Measurements from ENCODE around the gene TMSB10.

Gene TMSB10

GRCh38 chr2:84901593-84902120, 3.8 kb upstream of the TMSB10 start:
- no peak for DNase-seq
- TF ChIP-seq, protein P1, sequence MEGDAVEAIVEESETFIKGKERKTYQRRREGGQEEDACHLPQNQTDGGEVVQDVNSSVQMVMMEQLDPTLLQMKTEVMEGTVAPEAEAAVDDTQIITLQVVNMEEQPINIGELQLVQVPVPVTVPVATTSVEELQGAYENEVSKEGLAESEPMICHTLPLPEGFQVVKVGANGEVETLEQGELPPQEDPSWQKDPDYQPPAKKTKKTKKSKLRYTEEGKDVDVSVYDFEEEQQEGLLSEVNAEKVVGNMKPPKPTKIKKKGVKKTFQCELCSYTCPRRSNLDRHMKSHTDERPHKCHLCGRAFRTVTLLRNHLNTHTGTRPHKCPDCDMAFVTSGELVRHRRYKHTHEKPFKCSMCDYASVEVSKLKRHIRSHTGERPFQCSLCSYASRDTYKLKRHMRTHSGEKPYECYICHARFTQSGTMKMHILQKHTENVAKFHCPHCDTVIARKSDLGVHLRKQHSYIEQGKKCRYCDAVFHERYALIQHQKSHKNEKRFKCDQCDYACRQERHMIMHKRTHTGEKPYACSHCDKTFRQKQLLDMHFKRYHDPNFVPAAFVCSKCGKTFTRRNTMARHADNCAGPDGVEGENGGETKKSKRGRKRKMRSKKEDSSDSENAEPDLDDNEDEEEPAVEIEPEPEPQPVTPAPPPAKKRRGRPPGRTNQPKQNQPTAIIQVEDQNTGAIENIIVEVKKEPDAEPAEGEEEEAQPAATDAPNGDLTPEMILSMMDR (IDR thresholded peaks at IDR 0.05; ENCODE audit: low read depth, low read length) = no peak
- H3K27me3 ChIP-seq (ENCODE audit: insufficient read depth, low read depth, severe bottlenecking) = no peaks in the 10 kb centered on the region
- no peak overlapping the region for H3K4me3 ChIP-seq (ENCODE audit: low read depth, low read length)
- H3K36me3 ChIP-seq = peaks cover 10% of the 10 kb centered on the region
- no peaks in the 10 kb centered on the region for H3K9me3 ChIP-seq (ENCODE audit: severe bottlenecking)
- H3K27ac ChIP-seq = no peak overlapping the region

DNA sequence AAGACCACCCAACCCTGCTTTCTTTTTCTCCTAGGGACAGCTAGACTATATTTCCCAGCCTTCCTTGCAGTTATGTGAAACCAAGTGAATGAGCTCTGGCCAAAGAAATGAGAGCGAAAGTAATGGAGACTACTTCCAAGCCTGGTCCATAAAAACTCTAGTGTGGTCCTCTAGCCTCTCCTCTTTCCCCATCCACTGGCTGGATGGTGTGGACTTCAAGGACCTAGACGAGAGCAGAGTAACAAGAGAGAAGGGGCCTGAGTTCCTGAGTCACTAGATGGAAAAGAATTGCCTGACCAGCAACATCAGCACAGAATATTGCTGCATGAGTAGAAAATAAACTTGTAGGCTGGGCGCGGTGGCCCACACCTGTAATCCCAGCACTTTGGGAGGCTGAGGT, 2.9 kb upstream of the TMSB10 start:
- no peak for DNase-seq
- TF ChIP-seq, protein P1 (IDR thresholded peaks at IDR 0.05; ENCODE audit: low read depth, low read length) = no peak
- no peak overlapping the region for H3K4me3 ChIP-seq (ENCODE audit: low read depth, low read length)
- peaks cover 19% of the 10 kb centered on the region for H3K36me3 ChIP-seq
- H3K27me3 ChIP-seq (ENCODE audit: insufficient read depth, low read depth, severe bottlenecking) = no peaks in the 10 kb centered on the region
- no peaks in the 10 kb centered on the region for H3K9me3 ChIP-seq (ENCODE audit: severe bottlenecking)
- H3K27ac ChIP-seq = no peak overlapping the region

- DNase-seq = no peak
- no peaks in the 10 kb centered on the region for H3K27me3 ChIP-seq (ENCODE audit: insufficient read depth, low read depth, severe bottlenecking)
- H3K36me3 ChIP-seq = peaks cover 19% of the 10 kb centered on the region
- no peak overlapping the region for H3K4me3 ChIP-seq (ENCODE audit: low read depth, low read length)
- TF ChIP-seq, protein P1 (IDR thresholded peaks at IDR 0.05; ENCODE audit: low read depth, low read length) = no peak
- no peaks in the 10 kb centered on the region for H3K9me3 ChIP-seq (ENCODE audit: severe bottlenecking)
- no peak overlapping the region for H3K27ac ChIP-seq
These were observed 1.3 kb upstream of the TMSB10 start for GRCh38 chr2:84904151-84904550.

DNA sequence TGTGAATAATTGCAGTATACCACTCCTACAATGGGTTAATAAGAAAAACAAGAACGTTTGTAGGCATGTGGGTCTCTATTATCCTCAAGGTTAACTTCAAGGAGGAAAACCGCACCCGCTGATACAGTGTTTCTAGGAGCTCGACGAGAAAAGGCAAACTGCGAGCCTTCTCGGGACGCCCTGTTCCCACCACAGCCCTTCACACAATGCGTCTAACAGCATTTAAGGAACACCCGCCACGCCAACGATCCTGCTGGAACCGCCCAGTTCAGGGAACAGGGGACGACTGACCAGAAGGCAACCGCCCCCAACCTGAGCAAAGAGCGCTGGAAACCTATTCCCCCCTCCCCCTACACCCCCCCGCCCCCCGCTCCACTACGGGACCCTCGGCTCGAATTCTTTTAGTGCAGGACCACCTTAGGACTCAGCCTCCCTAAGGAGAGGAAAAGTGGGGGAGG, 710 bp upstream of the TMSB10 start:
- Histone ChIP-seq H3K27ac (peak overlapping the region; percentile 96), H3K27me3 (ENCODE audit: insufficient read depth, low read depth, severe bottlenecking) (no peaks in the 10 kb centered on the region), H3K36me3 (peaks cover 19% of the 10 kb centered on the region), H3K4me3 (ENCODE audit: low read depth, low read length) (peak overlapping the region; percentile 68), H3K9me3 (ENCODE audit: severe bottlenecking) (no peaks in the 10 kb centered on the region)
- peak; percentile 67 for DNase-seq
- TF ChIP-seq, protein P1 (IDR thresholded peaks at IDR 0.05; ENCODE audit: low read depth, low read length) = no peak

- H3K9me3 ChIP-seq (ENCODE audit: severe bottlenecking) = no peaks in the 10 kb centered on the region
- DNase-seq = peak; percentile 37
- peak overlapping the region; percentile 96 for H3K27ac ChIP-seq
- TF ChIP-seq, protein P1 (IDR thresholded peaks at IDR 0.05; ENCODE audit: low read depth, low read length) = no peak
- H3K4me3 ChIP-seq (ENCODE audit: low read depth, low read length) = peak overlapping the region; percentile 68
- H3K36me3 ChIP-seq = peaks cover 19% of the 10 kb centered on the region
- no peaks in the 10 kb centered on the region for H3K27me3 ChIP-seq (ENCODE audit: insufficient read depth, low read depth, severe bottlenecking)
These were observed 848 bp downstream of the TMSB10 start for GRCh38 chr2:84906108-84906899.
